SK-N-SH treated with all-trans-retinoic acid at 6 μM for 48 hours (cell line): ENCODE data around the gene APOF.

Experiments used
- ARNTL ChIP-seq: fragments of 450-650 bp; formaldehyde crosslinking; IDR thresholded peaks from 2 replicates; pipeline ENCODE4 v1.5.0; 2020; ENCODE audit warnings: low read depth, mild to moderate bottlenecking, moderate library complexity, borderline replicate concordance
- CSRNP3 ChIP-seq: fragments of 250-450 bp; sonication (Bioruptor Pico); IDR thresholded peaks from 2 replicates; pipeline ENCODE4 v1.5.1; 2021; ENCODE audit warnings: mild to moderate bottlenecking, moderate library complexity
- ESRRG ChIP-seq: fragments of 250-450 bp; sonication (Bioruptor Pico); IDR thresholded peaks from 2 replicates; pipeline ENCODE4 v1.6.1; 2021; ENCODE audit warnings: mild to moderate bottlenecking
- PATZ1 ChIP-seq: fragments of 250-450 bp; sonication (Bioruptor Pico); IDR thresholded peaks from 2 replicates; pipeline ENCODE4 v1.8.0; 2020; ENCODE audit warnings: mild to moderate bottlenecking, moderate library complexity, borderline replicate concordance
- POU6F1 ChIP-seq: fragments of 250-450 bp; sonication (Bioruptor Pico); IDR thresholded peaks from 2 replicates; pipeline ENCODE4 v1.8.0; 2021; ENCODE audit warnings: low read depth, mild to moderate bottlenecking, moderate library complexity, borderline replicate concordance
- PPARA ChIP-seq: fragments of 250-450 bp; sonication (Bioruptor Pico); IDR thresholded peaks from 2 replicates; pipeline ENCODE4 v1.5.0; 2020; ENCODE audit warnings: mild to moderate bottlenecking, borderline replicate concordance
- RARB ChIP-seq: fragments of 250-450 bp; sonication (Bioruptor Pico); IDR thresholded peaks from 2 replicates; pipeline ENCODE4 v1.8.0; 2021; ENCODE audit warnings: mild to moderate bottlenecking, moderate library complexity
- TCF4 ChIP-seq: fragments of 250-450 bp; sonication (Bioruptor Pico); IDR thresholded peaks from 2 replicates; pipeline ENCODE4 v1.8.0; 2021; ENCODE audit warnings: mild to moderate bottlenecking, moderate library complexity, borderline replicate concordance
- TOX ChIP-seq: fragments of 250-450 bp; sonication (Bioruptor Pico); IDR thresholded peaks from 2 replicates; pipeline ENCODE4 v1.8.0; 2021; ENCODE audit warnings: mild to moderate bottlenecking, moderate library complexity, borderline replicate concordance
- TSHZ2 ChIP-seq: fragments of 250-450 bp; sonication (Bioruptor Pico); IDR thresholded peaks from 2 replicates; pipeline ENCODE4 v1.5.0; 2020; ENCODE audit warnings: mild to moderate bottlenecking, moderate library complexity
- ZNF565 ChIP-seq: fragments of 450-650 bp; formaldehyde crosslinking; conservative IDR thresholded peaks from 2 replicates; pipeline ENCODE4 v1.5.0; 2020; ENCODE audit warnings: low read depth, mild to moderate bottlenecking, moderate library complexity
- ZNF70 ChIP-seq: fragments of 450-650 bp; formaldehyde crosslinking; IDR thresholded peaks from 2 replicates; pipeline ENCODE4 v1.5.0; 2020; ENCODE audit warnings: mild to moderate bottlenecking, moderate library complexity
- ZNF8 ChIP-seq: fragments of 450-650 bp; formaldehyde crosslinking; IDR thresholded peaks from 2 replicates; pipeline ENCODE4 v1.5.0; 2020; ENCODE audit warnings: mild to moderate bottlenecking, moderate library complexity

- no peak for TF ChIP-seq TCF4 (CRISPR knock-in tag)
- TF ChIP-seq ZNF565: no peak
- TF ChIP-seq TOX (CRISPR knock-in tag): no peak
- no peak for TF ChIP-seq ESRRG (CRISPR knock-in tag)
- no peak for TF ChIP-seq CSRNP3 (CRISPR knock-in tag)
- TF ChIP-seq PATZ1 (CRISPR knock-in tag): no peak
- TF ChIP-seq ZNF70: no peak
- no peak for TF ChIP-seq TSHZ2 (CRISPR knock-in tag)
- no peak for TF ChIP-seq ARNTL (CRISPR knock-in tag)
- TF ChIP-seq ZNF8 (CRISPR knock-in tag): no peak
- no peak for TF ChIP-seq POU6F1
- TF ChIP-seq PPARA (CRISPR knock-in tag): no peak
- TF ChIP-seq RARB (CRISPR knock-in tag): no peak
These were observed 51.7 kb downstream of the APOF start for GRCh38 chr12:56311003-56311402.
